ENCODE results near the gene TP53AIP1. TPM values are rescaled to one million over a fixed set of nuclear protein-coding genes. Genes with fewer than 3 reads are reported as not detected.
A peak's percentile ranks its signal among the peaks of the same experiment; 100 is the strongest.

Gene TP53AIP1
- polyA plus RNA-seq, 3 donors = 0.03 TPM; not detected in 2

- peak within 1 kb of the TSS; percentile 51 for H3K9ac ChIP-seq (ENCODE audit: insufficient read depth, low read length, poor library complexity, severe bottlenecking)
- H3K4me1 Mint-ChIP-seq = peaks cover 31% of the 10 kb centered on the region
- no peak for DNase-seq
- peaks cover 23 to 42% of the 10 kb centered on the region in 2 donors for H3K27me3 ChIP-seq (ENCODE audit: control insufficient read depth in 2 of 2, insufficient read depth in 2 of 2, low read length in 2 of 2)
- peaks cover 0 to 2% of the 10 kb centered on the region in 2 donors for H3K36me3 Mint-ChIP-seq
- TF ChIP-seq CTCF (IDR thresholded peaks at IDR 0.05) = no peak
- H3K27ac Mint-ChIP-seq = peak within 1 kb of the TSS in 2 of 7 donors; percentile 48 to 70
- intact Hi-C loops (cut with micrococcal nuclease) = no loop called here
- H4K20me1 ChIP-seq (ENCODE audit: insufficient read depth, low read length) = no peaks in the 10 kb centered on the region
- peaks cover 0 to 11% (median 0%) of the 10 kb centered on the region in 7 donors for H3K9me3 Mint-ChIP-seq
- H3K4me2 ChIP-seq (replicated peaks; ENCODE audit: extremely low read depth, low read length, poor library complexity, severe bottlenecking) = peak within 1 kb of the TSS; percentile 82
- no peak within 1 kb of the TSS for H3K27ac ChIP-seq (ENCODE audit: low read depth in 1 of 2, low read length in 2 of 2)
- peaks cover 21 to 23% of the 10 kb centered on the region in 2 donors for H3K4me1 ChIP-seq (ENCODE audit: control insufficient read depth in 1 of 2, insufficient read depth in 2 of 2, low read length in 2 of 2)
- 1% methylated on average over 61 of the region's 85 CpGs for WGBS (ENCODE audit: insufficient coverage)
- peaks cover 0 to 4% of the 10 kb centered on the region in 2 donors for H3K9me3 ChIP-seq (replicated peaks in 1 of 2; ENCODE audit: control insufficient read depth in 1 of 2, insufficient read depth in 1 of 2, low read length in 2 of 2)
- peak within 1 kb of the TSS; percentile 11 to 70 (median 38) for H3K4me3 ChIP-seq (replicated peaks in 1 of 3; ENCODE audit: low read depth in 2 of 3, low read length in 3 of 3)
- H3K36me3 ChIP-seq (replicated peaks in 1 of 2; ENCODE audit: control insufficient read depth in 1 of 2, insufficient read depth in 2 of 2, low read length in 2 of 2) = no peaks in the 10 kb centered on the region
- H3K79me2 ChIP-seq (ENCODE audit: insufficient read depth, low read length) = no peaks in the 10 kb centered on the region
- peak within 1 kb of the TSS; percentile 70 for H2AFZ ChIP-seq (ENCODE audit: insufficient read depth, low read depth, low read length, poor library complexity, severe bottlenecking)
- peak within 1 kb of the TSS; percentile 77 to 95 for H3K4me3 Mint-ChIP-seq
- peaks cover 32 to 50% (median 49%) of the 10 kb centered on the region in 3 donors for H3K27me3 Mint-ChIP-seq (ENCODE audit: low read depth in 3 of 3)
These were observed 51.9 kb downstream of the TP53AIP1 start, which contains the start of gene KCNJ5 for GRCh38 chr11:128890543-128891368. Gene KCNJ5 (plus strand): TSS chr11:128891356. CDS start chr11:128911274, 19,918 bp downstream.

GRCh38 chr11:128890216-128890542 is 52.5 kb downstream of the TP53AIP1 start:
- Histone ChIP-seq H4K20me1 (ENCODE audit: insufficient read depth, low read length) (no peaks in the 10 kb centered on the region), H3K79me2 (ENCODE audit: insufficient read depth, low read length) (no peaks in the 10 kb centered on the region), H3K4me1 (ENCODE audit: control insufficient read depth in 1 of 2, insufficient read depth in 2 of 2, low read length in 2 of 2) (peaks cover 21 to 23% of the 10 kb centered on the region in 2 donors), H3K9ac (ENCODE audit: insufficient read depth, low read length, poor library complexity, severe bottlenecking) (peak overlapping the region; percentile 51), H3K36me3 (replicated peaks in 1 of 2; ENCODE audit: control insufficient read depth in 1 of 2, insufficient read depth in 2 of 2, low read length in 2 of 2) (no peaks in the 10 kb centered on the region), H3K9me3 (replicated peaks in 1 of 2; ENCODE audit: control insufficient read depth in 1 of 2, insufficient read depth in 1 of 2, low read length in 2 of 2) (peaks cover 0 to 4% of the 10 kb centered on the region in 2 donors), H3K4me3 (replicated peaks in 1 of 3; ENCODE audit: low read depth in 2 of 3, low read length in 3 of 3) (peak overlapping the region in 2 of 3 experiments; percentile 38 to 70), H2AFZ (ENCODE audit: insufficient read depth, low read depth, low read length, poor library complexity, severe bottlenecking) (peak overlapping the region; percentile 70), H3K4me2 (replicated peaks; ENCODE audit: extremely low read depth, low read length, poor library complexity, severe bottlenecking) (peak overlapping the region; percentile 82), H3K27ac (ENCODE audit: low read depth in 1 of 2, low read length in 2 of 2) (no peak overlapping the region), H3K27me3 (ENCODE audit: control insufficient read depth in 2 of 2, insufficient read depth in 2 of 2, low read length in 2 of 2) (peaks cover 23 to 42% of the 10 kb centered on the region in 2 donors)
- Mint-ChIP-seq H3K4me3 (peak overlapping the region; percentile 77 to 95), H3K4me1 (peaks cover 31% of the 10 kb centered on the region), H3K27me3 (ENCODE audit: low read depth in 3 of 3) (peaks cover 32 to 50% (median 47%) of the 10 kb centered on the region in 3 donors), H3K36me3 (peaks cover 0 to 2% of the 10 kb centered on the region in 2 donors), H3K27ac (no peak overlapping the region), H3K9me3 (peaks cover 0 to 11% (median 0%) of the 10 kb centered on the region in 7 donors)
- intact Hi-C loops (cut with micrococcal nuclease) = no loop called here
- no peak for DNase-seq
- 14% methylated on average over 3 of the region's 9 CpGs for WGBS (ENCODE audit: insufficient coverage)
- no peak for TF ChIP-seq CTCF (IDR thresholded peaks at IDR 0.05)

Data from CD14-positive monocyte (primary cell).